ENCODE measurements around the gene IVD.

GRCh38 chr15:40366457-40367370 is 38.9 kb upstream of the IVD start:
- TF ChIP-seq, protein P1, sequence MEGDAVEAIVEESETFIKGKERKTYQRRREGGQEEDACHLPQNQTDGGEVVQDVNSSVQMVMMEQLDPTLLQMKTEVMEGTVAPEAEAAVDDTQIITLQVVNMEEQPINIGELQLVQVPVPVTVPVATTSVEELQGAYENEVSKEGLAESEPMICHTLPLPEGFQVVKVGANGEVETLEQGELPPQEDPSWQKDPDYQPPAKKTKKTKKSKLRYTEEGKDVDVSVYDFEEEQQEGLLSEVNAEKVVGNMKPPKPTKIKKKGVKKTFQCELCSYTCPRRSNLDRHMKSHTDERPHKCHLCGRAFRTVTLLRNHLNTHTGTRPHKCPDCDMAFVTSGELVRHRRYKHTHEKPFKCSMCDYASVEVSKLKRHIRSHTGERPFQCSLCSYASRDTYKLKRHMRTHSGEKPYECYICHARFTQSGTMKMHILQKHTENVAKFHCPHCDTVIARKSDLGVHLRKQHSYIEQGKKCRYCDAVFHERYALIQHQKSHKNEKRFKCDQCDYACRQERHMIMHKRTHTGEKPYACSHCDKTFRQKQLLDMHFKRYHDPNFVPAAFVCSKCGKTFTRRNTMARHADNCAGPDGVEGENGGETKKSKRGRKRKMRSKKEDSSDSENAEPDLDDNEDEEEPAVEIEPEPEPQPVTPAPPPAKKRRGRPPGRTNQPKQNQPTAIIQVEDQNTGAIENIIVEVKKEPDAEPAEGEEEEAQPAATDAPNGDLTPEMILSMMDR (IDR thresholded peaks at IDR 0.05; ENCODE audit: low read depth, low read length, poor library complexity, severe bottlenecking), result no peak
- no peak for TF ChIP-seq EZH2phosphoT487 (IDR thresholded peaks at IDR 0.05; ENCODE audit: borderline replicate concordance, low read length)

All from DOHH2 (cell line).